ENCODE results near the gene TNFRSF4. TPM values are rescaled to one million over a fixed set of nuclear protein-coding genes. Genes with fewer than 3 reads are reported as not detected.

The TNFRSF4 gene
- total and polyA plus RNA-seq, 9 of the 15 experiments (the other 6 are each of a cell fraction or from before 2014, with no cell fraction given) = 0.07 to 0.44 (median 0.19) TPM; not detected in 5

DNA sequence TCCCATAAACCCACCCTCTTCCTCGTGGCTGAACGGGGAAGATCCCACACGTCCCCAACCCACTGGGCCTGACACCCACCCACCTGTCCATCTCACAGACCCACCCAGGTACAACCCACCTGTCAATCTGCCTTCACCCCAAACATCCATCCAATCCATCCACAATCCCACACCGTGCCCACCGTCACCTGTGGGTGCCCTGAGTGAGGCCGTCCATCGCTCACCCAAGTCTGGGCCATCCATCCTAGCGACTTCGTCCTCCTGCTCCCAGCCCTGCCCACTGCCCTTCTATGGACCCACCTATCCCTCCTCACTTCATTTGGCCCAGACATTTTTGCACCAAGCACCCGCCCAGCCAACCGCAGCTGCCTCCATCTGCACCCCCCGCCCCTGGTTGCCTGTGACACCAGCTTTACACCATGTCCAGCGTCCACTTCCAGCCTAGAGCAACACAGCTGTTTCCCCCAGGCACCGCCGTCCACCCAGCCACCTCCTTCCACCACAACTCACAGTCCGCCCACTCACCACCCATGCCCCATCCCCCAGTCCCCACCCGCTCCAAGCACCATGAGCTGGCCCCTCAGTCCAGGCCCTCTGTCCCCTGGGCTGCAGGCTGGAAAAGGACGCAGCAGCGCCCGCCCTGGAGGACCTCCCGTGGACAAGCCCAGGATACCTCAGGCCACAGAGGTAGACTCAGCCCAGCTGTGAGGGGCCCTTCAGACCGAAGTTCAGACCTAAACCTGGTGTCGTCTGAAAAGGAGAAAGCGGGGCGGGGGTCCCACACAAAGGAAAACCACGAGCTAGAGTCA, 32.6 kb downstream of the TNFRSF4 start:
- H3K4me2 ChIP-seq (ENCODE audit: insufficient read depth, low read length) = no peak overlapping the region
- H3K9me1 ChIP-seq (ENCODE audit: control insufficient read depth, insufficient read depth, low read length) = no peaks in the 10 kb centered on the region
- H3K9me3 ChIP-seq (replicated peaks; ENCODE audit: control insufficient read depth, insufficient read depth, low read depth, low read length) = no peaks in the 10 kb centered on the region
- WGBS (ENCODE audit: insufficient coverage, low coverage, missing lambda C conversion rate) = 35% methylated on average over 25 of the region's 26 CpGs
- POLR2A ChIA-PET = no interaction called here
- DNase-seq (ENCODE audit: extremely low read depth in 1 of 4, low spot score in 3 of 4) (no peak), ATAC-seq (no peak), FAIRE-seq (no peak)
- in situ Hi-C loops (cut with MboI) = no loop called here
- no peak overlapping the region for H3K4me3 ChIP-seq
- TF ChIP-seq, protein P1, sequence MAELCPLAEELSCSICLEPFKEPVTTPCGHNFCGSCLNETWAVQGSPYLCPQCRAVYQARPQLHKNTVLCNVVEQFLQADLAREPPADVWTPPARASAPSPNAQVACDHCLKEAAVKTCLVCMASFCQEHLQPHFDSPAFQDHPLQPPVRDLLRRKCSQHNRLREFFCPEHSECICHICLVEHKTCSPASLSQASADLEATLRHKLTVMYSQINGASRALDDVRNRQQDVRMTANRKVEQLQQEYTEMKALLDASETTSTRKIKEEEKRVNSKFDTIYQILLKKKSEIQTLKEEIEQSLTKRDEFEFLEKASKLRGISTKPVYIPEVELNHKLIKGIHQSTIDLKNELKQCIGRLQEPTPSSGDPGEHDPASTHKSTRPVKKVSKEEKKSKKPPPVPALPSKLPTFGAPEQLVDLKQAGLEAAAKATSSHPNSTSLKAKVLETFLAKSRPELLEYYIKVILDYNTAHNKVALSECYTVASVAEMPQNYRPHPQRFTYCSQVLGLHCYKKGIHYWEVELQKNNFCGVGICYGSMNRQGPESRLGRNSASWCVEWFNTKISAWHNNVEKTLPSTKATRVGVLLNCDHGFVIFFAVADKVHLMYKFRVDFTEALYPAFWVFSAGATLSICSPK (IDR thresholded peaks at IDR 0.05; ENCODE audit: borderline replicate concordance) = no peak
- TF ChIP-seq TFAP4 (CRISPR knock-in tag; IDR thresholded peaks at IDR 0.05; ENCODE audit: borderline replicate concordance) = peak; percentile 40; the same call in 1 of the 2 replicates
- TF ChIP-seq EGR1 (conservative IDR thresholded peaks at IDR 0.05) = peak; percentile 63
- H3K4me1 ChIP-seq (replicated peaks in 1 of 2; ENCODE audit: control insufficient read depth in 2 of 2, insufficient read depth in 2 of 2, low read length in 2 of 2) = peaks cover 10 to 73% of the 10 kb centered on the region in 2 experiments
- H3K27me3 ChIP-seq (ENCODE audit: control insufficient read depth in 2 of 2, insufficient read depth in 2 of 2, low read length in 2 of 2) = peaks cover 22 to 44% of the 10 kb centered on the region in 2 experiments
- H3K36me3 ChIP-seq (ENCODE audit: control insufficient read depth, insufficient read depth, low read length) = no peaks in the 10 kb centered on the region
- H2AFZ ChIP-seq (ENCODE audit: low read depth, low read length) = no peak overlapping the region
- H3K27ac ChIP-seq (ENCODE audit: extremely low read depth, low read depth, low read length) = no peak overlapping the region
- no TSS peak for BruUV-seq (replicated peaks)
- H4K20me1 ChIP-seq (replicated peaks; ENCODE audit: control insufficient read depth, insufficient read depth, low read length) = no peaks in the 10 kb centered on the region
- H3K9ac ChIP-seq (ENCODE audit: insufficient read depth in 1 of 2, low read depth in 2 of 2, low read length in 2 of 2) = peak overlapping the region in 1 of 2 experiments; percentile 35; a peak in 1 of 4 replicates
- intact Hi-C loops (cut with micrococcal nuclease) = no loop called here
- CTCF ChIA-PET (ENCODE audit: low intra/inter-chr PET ratio) = no interaction called here
- no peaks in the 10 kb centered on the region for H3K79me2 ChIP-seq (ENCODE audit: control insufficient read depth, insufficient read depth, low read length)

All from K562 (cell line).